ENCODE measurements around the gene FLVCR1. TPM values are rescaled to one million over a fixed set of nuclear protein-coding genes. Genes with fewer than 3 reads are reported as not detected.

The FLVCR1 gene
- total and polyA plus RNA-seq, 2 donors (not counting 3 experiments of a cell fraction or from before 2014, with no cell fraction given), result 3.2 to 11.9 TPM

DNA sequence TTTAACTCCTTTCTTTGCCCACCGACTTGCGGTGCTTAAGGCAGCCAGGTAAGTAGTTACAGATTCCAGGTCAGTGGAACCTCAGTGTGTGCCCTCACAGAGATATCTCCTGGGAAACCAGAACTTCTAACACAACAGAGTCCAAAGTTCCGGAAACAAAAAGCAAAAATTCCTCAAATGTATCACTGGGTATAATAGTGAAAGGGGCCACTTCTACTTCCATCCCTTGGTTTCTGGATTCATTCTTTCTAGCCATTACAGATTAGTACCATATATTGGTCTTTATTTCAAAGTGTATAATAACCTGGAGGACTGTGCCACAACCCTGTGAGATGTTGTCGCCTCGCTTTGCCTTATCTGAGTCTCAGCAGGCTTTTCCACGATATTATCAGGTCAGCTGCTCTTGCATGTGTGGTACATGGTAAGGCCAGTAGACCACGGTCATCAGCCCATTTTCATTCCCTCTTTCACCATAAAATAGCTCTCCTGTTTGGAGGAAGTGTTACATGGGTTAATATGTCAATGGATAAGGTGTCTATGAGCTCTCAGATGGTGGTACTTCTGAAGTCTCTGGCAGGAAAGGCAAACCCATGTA, 77.4 kb downstream of the FLVCR1 start:
- H3K9me3 ChIP-seq (replicated peaks; ENCODE audit: control insufficient read depth, insufficient read depth, low read length), result no peaks in the 10 kb centered on the region
- H3K27ac ChIP-seq (ENCODE audit: insufficient read depth, low read depth, low read length), result no peak overlapping the region
- POLR2A ChIA-PET, result no interaction called here
- intact Hi-C loops (cut with micrococcal nuclease) (no loop called here), dilution Hi-C loops (cut with MboI; ENCODE audit: extremely low pct_ligation_motif_present, low sequenced_read_pairs) (no loop called here)
- H2AFZ ChIP-seq (ENCODE audit: low read depth, low read length), result no peak overlapping the region
- H3K9me1 ChIP-seq (replicated peaks; ENCODE audit: control insufficient read depth, extremely low read depth, insufficient read depth, low read length), result no peaks in the 10 kb centered on the region
- no peaks in the 10 kb centered on the region for H3K36me3 ChIP-seq (ENCODE audit: control insufficient read depth in 2 of 2, extremely low read depth in 1 of 2, insufficient read depth in 2 of 2, low read length in 2 of 2)
- H3K4me1 ChIP-seq (ENCODE audit: control insufficient read depth, extremely low read depth, insufficient read depth, low read length), result no peaks in the 10 kb centered on the region
- BruUV-seq (replicated peaks), result no TSS peak
- FAIRE-seq (no peak), DNase-seq (ENCODE audit: low read depth, low spot score) (no peak)
- no peaks in the 10 kb centered on the region for H4K20me1 ChIP-seq (replicated peaks; ENCODE audit: control insufficient read depth, extremely low read depth, insufficient read depth, low read length)
- H3K4me3 ChIP-seq (replicated peaks in 1 of 3; ENCODE audit: insufficient read depth in 1 of 3, low read depth in 1 of 3, low read length in 3 of 3), result no peak overlapping the region
- no peaks in the 10 kb centered on the region for H3K79me2 ChIP-seq (ENCODE audit: control insufficient read depth, insufficient read depth, low read length)
- no peak overlapping the region for H3K9ac ChIP-seq (replicated peaks; ENCODE audit: extremely low read depth, insufficient read depth, low read length)
- H3K4me2 ChIP-seq (ENCODE audit: insufficient read depth, low read length), result no peak overlapping the region
- TF ChIP-seq POLR2AphosphoS5 (IDR thresholded peaks at IDR 0.05; ENCODE audit: insufficient read depth, low read depth, low read length) (no peak), POLR2A (IDR thresholded peaks at IDR 0.05; ENCODE audit: low read depth, low read length) (no peak), GATA2 (IDR thresholded peaks at IDR 0.05; ENCODE audit: insufficient read depth, insufficient read length, low read depth, low read length) (no peak), EZH2 (IDR thresholded peaks at IDR 0.05; ENCODE audit: borderline replicate concordance, low read depth, low read length, severe bottlenecking) (no peak), JUN (IDR thresholded peaks at IDR 0.05; ENCODE audit: borderline replicate concordance, insufficient read depth, insufficient read length, low read depth) (no peak), MAX (IDR thresholded peaks at IDR 0.05; ENCODE audit: insufficient read depth, insufficient read length) (no peak), CTCF (IDR thresholded peaks at IDR 0.05; ENCODE audit: extremely low read depth in 1 of 2, insufficient read depth in 1 of 2, low read depth in 1 of 2, low read length in 2 of 2) (no peak), FOS (IDR thresholded peaks at IDR 0.05; ENCODE audit: borderline replicate concordance, insufficient read depth, low read length) (no peak), MYC (IDR thresholded peaks at IDR 0.05; ENCODE audit: low read depth, low read length) (no peak)
- CTCF ChIA-PET, result no interaction called here
- H3K27me3 ChIP-seq (ENCODE audit: control insufficient read depth in 2 of 2, insufficient read depth in 2 of 2, low read length in 2 of 2), result peaks cover 5 to 8% of the 10 kb centered on the region in 2 experiments
